T-helper 1 cell (primary cell): ENCODE data around the gene FCRL4.
"Not testable (repeated sequence)": the region's sequence is repeated elsewhere in the genome, so short reads cannot be mapped to it uniquely, and the experiment has no call there.

Experiments used
- DNase-seq, 5 donors: peaks; one replicate each; pipeline ENCODE4 v3.0.0-alpha.2; 2012 to 2020

FCRL4 gene

DNA sequence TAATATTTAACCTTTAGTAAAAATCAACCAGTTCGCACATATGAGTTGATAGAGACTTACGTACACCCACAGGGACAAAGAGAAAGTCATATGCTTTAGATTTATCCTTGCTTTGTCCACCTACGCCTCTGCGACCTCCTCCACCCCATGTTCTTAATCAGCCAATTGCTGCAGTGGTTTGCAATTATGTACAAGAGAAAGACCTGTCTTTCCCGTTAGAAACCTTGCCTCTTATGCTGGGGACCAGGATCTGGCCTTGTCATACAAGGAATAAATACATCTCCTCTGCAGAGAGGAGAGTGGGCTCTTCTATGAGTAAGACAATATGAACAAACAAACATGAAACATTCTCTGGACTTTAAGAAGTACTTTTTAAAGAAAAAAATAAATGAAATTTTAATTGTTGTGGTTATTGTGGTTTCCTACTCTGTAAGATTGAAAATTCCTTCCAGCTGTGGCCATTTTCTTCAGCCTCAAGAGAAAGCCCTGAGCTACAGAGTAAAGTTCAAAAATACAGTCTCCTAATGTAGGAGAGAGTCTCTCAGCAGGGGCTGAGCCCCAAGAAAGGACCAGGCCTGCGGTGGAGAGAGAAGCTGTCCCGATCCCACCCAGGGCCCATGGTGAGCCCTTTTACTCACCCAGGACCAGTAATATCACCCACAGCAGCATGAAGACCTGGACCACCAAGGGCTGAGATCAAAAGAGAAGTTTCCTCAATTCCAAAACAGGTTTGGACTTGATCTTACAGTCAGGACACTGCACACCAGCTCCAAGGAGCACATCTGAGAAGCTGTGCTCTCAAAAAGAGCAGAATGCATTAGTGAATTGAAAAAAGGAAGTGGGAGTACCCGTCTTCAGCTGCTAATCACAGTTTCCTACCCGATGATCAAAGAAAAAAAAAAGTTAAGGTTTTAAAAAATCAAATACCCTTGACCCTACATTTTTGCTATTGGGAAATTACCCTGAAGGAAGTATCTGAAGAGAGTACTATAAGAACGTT lies 45.9 kb downstream of the FCRL4 start, which contains the start of gene FCRL5:
TSS of gene FCRL5 (minus strand) at position 822 of the 1,000 bp plus-strand sequence. CDS start at position 669, 153 bp downstream.
- no peak for DNase-seq

DNA sequence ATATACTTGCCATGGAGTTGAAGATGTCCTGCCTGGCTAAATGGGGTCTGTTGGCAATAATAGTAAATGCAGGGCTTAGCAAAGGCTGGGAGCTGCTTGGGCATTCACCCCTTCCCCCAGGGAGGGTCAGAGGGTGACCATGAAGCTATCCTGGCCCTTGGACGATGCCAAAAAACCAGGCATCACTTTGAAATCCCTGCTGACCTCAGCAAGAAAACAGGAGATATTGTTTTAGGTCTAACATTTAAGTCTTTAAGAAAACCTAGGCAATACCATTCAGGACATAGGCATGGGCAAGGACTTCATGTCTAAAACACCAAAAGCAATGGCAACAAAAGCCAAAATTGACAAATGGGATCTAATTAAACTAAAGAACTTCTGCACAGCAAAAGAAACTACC lies 49.8 kb downstream of the FCRL4 start:
- DNase-seq = not testable (repeated sequence)

DNA sequence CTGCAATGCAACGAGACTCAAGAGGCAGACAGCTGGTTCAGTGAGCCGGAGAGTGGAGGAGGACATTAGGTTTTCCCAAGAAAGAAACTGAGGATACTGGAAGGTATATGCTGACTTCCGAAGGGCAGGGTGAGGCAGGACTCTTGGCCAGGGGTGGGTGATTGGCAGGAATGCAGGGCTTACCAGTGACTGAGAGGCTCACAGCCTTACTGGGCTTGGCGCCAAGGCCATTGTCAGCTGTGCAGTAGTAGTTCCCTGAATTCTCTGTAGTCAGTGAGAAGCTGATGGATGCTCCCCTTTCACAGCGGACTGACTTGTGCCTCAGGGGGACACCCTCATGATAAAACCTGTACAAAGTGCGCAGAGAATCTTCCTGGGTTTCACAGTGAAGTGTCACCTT lies 55.2 kb downstream of the FCRL4 start:
- no peak for DNase-seq

DNA sequence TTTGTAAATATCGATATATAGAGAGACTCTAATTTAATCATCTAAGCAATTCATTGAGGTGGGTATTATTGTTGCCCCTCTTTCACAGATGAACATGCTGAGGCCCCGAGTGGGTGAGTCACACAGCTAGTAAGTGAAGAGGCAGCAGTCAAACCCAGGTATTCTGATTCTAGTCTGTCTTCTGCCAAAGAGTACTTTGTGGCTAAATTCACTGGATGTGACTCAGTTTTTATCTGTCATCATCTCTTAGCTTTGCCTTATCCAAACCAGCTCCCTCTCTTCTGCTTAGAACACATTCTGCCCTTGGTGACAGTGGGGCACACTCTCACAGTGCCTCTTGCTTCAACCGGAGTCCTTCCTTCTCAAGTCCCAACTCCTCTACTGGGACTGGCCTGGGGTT lies 57.0 kb downstream of the FCRL4 start:
- no peak for DNase-seq

DNA sequence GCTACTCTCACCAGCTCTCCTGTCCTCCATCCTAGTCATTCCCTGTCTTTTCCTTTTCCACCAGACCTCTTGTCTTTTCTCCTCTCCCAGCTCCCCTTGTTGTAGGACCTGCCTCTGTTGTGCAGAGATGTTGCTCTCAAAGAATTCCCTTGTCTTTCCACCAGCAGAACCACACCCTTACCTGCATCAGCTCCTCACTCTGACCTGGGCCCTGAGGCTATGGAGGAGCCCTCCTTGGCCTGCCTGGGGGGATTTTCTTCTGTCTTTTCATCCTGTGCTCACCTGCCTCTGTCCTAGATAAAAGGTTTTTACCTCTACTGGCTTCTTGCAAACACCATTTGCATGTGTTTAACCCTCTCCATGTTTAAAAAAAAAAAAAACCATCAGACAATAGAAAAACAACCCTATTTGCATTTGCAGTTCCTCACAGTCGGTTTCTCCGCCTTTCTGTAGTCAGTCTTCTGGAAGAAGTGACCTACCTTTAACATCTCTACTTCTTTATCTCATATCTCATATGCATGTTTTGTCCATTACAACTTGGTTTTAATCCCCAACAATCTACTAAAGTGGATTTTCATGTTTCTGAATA lies 57.6 kb downstream of the FCRL4 start:
- DNase-seq = no peak

DNA sequence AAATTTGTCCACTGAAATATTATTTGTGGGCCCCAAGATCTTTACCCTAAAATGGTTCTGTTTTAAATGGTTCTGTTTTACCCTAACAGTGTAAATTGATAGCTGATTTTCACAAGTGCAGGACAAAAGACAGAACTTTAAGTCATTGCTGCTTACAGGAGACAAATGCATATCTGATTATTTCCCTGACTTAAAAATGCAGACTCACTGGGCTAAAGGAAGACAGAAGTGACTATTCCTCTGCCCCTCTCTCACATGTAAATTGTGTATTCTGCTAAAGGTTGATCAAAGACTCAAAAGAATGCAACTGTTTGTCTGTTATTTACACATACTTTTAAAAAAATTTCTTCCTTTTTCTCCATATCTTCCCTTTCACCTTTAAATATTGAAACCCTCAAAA lies 58.3 kb downstream of the FCRL4 start:
- no peak for DNase-seq

DNA sequence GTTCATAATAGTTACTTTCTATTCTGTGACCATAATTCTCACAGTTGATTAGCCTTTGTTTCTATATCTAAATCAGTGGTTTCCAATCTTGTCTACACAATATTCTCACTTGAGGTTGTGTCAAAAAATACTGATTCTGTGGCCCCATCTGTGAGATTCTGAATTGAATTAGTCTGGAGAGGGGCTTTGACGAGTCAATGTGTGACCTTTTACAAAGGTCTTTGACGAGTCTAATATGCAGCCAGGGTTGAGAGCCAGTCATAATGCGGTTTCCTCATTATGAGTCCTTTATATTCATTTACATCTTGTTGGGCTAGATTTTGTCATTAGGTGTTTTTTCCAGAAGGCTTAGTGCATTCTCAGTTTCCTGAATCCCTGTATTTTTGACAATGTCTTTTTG lies 65.3 kb downstream of the FCRL4 start:
- no peak for DNase-seq

DNA sequence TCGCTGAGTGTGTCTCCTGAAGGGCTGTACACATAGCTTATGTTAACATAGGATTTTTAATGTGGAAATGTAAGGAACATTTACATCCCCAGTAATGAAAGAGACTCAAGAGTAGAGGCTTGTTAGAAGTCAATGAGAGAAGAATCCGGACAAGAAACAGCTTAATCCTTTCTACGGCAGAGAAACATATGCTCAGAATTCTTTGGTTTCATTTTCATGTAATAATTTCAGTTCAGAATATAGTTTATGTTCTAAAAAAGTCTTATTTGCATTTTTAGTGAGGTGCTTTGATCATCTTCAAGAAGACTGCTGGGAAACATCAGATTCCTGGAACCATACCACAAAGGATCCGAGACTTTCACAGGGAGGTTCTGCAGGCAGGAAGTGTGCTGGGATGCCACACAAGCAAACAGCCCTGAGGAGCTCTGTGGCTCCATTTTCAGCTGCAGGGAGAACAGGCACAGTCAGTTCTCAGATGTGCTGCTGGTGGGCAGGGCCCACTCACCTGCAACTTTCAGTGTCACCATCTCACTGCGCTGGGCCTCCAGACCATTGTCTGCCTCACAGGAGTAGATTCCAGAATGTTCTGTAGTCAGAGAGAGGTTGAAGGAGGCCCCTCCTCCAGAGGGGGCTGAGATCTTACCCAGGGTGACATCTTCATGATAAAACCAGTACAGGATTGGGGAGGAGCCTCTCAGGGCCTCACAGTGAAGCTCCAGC lies 74.0 kb downstream of the FCRL4 start:
- DNase-seq = peak in 1 of 5 donors; percentile 12
